Activated CD4-positive, alpha-beta T cell treated with anti-CD3 and anti-CD28 coated beads, Interleukin-2, amount 50 U/mL, for 24 hours (primary cell): Measurements from ENCODE around the gene PHLDB2.
"Not testable (repeated sequence)": the region's sequence is repeated elsewhere in the genome, so short reads cannot be mapped to it uniquely, and the experiment has no call there.

ENCODE experiments used
- DNase-seq, 2 donors: peaks; one replicate each; pipeline ENCODE4 v3.0.0-alpha.2; 2020; ENCODE audit warnings: low read depth in 1 of 2, low spot score in 1 of 2

Gene PHLDB2

DNA sequence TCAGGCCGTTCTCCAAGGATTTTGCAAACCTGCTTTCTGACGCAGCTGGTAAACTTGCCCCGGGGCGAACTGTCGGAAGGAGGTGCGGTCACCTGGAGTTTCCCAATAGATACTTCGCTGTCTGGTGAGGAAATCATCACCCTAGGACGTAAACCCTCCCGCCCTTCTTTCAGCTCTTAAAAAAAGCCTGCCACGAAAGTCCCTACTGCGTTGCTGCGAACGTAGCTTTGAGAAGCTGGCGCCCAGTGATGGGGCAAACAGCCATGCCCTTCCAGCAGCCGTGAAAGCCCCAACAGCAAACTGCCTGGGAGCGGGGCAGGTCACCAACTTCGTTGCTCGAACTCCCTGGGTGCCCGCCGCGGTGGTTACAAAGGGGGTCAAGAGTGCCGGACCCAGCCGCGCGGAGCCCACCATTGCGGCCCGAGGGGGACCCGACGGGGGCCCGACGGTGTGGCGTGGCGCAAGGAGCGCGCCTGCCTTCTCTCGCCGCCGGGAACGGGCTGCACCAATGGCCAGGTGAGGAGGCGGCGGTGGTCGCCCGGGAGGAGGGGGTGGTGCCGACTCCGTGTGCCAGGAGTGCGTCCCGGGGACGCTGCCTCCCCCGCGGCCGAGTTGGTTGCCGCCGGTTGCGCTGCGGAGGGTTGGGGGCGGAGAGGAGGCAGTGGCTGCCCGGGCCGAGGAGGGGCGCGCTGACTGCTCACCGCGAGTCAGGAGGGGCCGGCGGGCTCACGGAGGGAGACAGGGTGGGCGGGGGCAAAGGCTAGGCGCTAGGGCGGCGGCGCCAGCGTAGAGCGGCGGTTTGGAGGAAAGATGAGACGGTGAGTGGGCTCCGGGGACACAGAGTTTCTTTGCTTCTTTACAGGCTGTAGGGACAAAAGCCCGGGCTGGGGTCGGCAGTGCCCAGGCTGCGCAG, at the start of gene PHLDB2:
TSS of gene PHLDB2 (plus strand) at position 205 of the 913 bp plus-strand sequence. CDS start 24,813 bp downstream, outside the sequence.
- DNase-seq: peak; percentile 11 to 19

DNA sequence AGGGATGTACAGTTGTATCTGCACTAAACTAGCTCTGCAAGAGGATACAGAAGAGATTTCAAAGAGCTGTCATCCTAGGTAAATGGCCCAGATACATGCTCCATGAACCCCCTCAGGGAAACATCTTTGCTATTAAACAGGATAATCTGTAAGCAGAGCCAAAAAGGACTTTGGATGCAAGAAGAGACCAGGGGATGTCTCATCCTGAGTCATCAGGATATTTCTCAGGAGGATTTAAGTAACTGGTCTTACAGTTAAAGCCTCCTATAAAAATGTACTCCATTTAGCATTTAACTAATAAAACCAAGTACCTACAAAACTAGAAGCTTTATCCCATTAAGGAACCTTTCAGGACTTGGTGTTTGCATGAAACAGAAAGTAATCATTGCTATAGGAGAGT, 48.2 kb upstream of the PHLDB2 start:
- no peak for DNase-seq

GRCh38 chr3:111811811-111812210, 47.3 kb upstream of the PHLDB2 start:
- DNase-seq: no peak

DNA sequence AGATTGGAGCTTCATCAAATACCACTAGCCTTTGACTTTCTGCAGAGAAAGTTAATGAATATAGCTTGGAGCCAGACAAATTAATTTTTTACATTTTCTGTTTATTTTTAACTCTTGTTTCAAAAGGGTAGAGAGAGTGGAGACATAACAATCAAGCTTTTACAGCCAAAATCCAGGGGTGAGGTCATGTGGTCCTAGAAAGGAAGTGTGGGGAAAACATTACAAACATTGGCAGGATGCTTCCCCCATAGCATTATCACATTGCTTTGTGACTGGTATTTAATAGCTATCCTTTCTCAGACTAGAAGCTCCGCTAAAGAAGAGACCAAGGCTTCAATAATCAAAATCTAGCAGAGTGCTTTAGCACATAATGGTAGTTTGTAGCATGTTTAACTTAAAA, 46.4 kb upstream of the PHLDB2 start:
- DNase-seq: no peak

DNA sequence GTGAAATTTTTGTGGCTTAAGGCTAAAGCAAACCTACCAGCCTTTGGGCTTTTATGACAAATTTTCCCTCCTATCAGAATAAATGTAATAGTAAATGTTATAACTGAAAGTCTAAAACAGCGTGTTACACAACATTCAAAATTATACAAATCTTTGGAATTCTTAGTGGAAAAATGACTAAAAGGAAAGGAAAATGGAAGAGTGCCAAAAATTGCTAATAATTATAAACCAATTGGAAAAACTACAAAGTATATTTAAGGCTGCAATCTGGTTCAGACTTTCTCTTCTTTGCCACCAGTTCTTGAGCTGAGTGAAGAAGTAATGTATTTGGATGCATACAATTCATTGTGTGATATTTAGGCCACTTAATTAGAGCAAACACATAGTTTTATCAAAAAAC, 45.6 kb upstream of the PHLDB2 start:
- DNase-seq: no peak

DNA sequence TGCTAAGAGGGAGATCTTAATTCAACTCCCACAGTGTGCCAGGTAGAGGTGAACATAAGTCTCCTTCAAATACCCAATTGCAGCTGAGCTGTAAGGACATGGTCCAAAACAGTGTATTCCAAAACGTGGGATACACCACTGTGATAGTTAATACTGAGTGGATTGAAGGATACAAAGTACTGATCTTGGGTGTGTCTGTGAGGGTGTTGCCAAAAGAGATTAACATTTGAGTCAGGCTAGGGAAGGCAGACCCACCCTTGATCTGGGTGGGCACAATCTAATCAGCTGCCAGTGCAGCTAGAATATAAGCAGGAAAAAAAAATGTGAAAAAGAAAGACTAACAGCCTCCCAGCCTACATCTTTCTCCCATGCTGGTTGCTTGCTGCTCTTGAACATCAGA, 45.1 kb upstream of the PHLDB2 start:
- DNase-seq: no peak

- DNase-seq: not testable (repeated sequence)
Measured at GRCh38 chr3:111816771-111817170, 42.3 kb upstream of the PHLDB2 start.

DNA sequence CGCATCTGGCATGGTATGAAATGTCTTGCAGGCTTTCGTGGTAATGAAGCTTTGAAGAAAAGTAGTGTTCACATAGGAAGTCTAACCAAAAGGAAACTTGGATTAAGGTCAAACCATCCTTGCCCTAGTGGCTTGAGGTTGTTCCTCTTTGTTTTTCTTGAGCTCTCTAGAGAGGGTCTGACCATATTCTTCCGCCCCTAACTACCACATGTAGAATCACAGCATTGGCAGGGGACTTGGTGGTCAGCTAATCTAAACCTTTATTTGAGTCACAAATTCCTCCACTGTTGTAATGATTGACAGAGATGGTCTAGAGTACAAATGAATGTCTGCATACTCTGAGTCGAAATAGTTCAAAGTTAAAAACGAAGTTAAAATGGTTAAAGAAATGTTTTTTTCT, 39.1 kb upstream of the PHLDB2 start:
- DNase-seq: no peak

DNA sequence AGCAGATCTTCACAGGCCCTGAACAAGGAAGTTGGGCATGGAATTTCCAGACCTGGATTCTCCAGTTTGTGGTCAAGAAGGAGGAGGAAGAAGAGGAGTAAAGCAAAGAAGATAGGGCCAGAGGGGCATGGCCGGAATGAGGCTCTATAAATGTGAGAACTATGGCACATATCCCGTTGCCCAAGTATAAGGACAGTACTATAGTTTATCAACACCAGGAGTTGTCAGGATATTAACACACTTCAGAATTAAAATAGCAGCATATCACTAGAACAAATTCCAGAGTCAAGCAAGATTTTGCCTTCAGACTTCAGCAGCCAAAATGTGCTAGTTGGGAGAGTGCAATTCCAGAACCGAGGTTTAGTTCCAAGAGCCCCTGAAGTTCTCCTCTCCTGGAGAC, 38.4 kb upstream of the PHLDB2 start:
- DNase-seq: no peak

DNA sequence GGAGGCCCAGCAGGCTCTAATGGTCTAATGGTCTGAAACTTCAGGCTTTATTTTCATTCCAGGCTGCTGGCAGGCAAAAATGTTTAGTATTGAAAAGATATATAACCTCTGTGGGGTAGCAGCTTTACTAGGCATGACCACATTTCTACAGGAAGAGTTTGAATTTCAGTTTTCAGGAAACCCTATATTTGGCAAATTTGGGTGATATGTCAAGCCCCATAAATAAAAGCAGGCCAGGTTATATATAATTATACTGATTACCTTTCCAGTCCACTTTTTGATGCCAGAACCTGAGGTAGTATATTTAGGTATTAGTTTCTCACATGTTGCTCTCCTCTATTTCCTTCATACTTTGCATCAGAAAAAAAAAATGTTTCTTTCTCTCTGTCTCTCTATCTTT, 37.2 kb upstream of the PHLDB2 start:
- no peak for DNase-seq

- DNase-seq: no peak
Measured at GRCh38 chr3:111822804-111823203, 36.3 kb upstream of the PHLDB2 start.

DNA sequence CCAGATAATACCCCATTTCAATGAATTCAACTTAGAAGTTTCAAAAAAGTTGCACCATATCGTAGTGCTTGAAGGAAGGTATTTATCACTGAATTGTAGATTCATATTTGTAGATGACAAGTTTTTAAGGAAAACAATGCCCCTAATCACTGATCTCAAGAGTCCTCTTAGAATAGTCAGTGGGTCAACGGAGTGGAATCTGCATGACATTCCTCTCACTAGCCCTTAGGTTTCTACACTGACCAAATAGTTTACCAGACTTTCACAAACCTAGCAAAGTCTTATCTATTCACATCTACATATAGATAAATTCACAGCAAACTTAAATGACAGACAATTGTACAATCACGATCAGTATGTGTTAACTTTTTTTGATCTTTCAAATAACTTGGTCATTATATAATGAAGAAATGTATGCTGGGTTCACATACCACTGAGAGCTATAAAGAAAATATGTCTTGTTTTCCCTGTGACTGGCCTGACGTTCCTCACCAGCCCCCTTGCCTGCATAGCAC, 35.7 kb upstream of the PHLDB2 start:
- DNase-seq: no peak

DNA sequence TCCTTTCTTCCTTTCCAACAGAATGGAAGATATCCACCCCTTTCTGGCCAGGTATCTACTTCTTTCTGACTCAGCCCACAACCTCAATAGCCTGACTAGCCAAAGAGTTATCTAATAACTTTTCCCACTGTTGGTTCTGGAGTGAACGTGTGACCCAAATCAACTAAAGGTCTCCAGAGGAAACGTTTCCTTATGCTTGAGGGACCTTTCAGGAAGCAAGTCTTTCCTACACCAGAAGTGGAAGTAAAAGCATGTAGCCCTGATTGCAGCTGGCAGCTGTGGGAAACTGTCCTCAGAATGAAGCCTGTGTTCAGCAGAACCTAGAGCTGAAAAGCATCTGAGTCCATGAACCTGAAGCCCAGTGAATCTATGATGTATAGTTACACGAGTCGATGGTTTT, 34.7 kb upstream of the PHLDB2 start:
- no peak for DNase-seq

DNA sequence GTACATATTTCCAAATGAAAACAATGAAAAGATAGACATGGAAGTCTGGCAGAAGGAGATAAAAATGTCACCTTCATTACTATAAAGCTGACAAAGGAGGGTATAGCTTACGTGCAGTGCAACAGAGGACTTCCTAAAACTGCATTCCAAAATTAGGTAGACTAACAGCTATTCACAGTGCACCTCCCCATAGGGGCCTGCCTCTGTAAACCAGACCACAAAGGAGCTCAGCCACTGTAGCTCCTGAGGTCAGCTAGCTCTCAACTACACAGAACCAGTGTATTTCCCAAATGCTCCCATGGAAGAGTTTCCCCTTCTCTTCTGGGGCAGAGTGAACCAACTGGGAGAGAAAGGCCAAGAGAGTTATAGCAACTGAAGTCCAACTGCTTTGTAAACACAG, 31.2 kb upstream of the PHLDB2 start:
- DNase-seq: no peak

- no peak for DNase-seq
Measured at GRCh38 chr3:111828530-111828929, 30.5 kb upstream of the PHLDB2 start.

GRCh38 chr3:111829023-111829422, 30.0 kb upstream of the PHLDB2 start:
- no peak for DNase-seq

DNA sequence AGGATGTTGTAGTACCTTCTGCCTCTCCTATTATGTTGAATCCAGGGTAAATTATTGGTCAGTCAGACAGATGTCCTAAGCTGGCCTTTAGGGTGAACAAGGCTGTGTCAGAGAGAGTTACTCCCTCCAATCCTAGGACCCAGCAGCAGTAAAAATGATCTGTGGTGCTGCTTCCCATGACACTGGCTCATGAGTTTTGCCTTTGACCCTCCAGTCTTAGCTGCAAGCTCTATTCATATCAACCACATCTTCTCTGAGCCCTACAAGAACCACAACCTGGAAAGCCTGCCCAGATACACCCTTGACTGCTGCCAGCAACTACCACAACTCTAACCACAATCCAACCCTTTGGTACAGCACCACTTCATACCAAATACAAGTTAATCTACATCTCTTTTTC, 27.2 kb upstream of the PHLDB2 start:
- no peak for DNase-seq

DNA sequence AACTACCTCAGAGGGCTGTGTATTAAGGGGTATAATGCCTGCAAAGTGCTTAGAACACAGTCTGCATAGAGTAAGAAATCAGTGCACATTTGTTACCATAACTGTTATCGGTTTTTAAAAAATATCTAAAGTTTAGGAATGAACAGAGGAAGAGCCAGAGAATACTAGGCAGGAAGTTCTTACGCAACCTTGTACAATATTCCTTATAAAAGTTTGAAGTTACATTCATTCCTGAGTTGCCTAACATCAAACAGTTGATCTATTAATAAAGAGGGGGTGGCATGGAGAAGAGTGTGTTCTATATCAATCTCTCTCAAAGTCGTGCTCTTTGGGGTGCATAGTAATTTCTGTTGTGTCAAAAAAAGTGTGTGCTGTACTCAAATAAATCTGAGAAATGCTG, 22.0 kb upstream of the PHLDB2 start:
- DNase-seq: no peak

- no peak for DNase-seq
Measured at GRCh38 chr3:111838133-111838532, 20.9 kb upstream of the PHLDB2 start.

- DNase-seq: no peak
Measured at GRCh38 chr3:111846039-111846438, 13.0 kb upstream of the PHLDB2 start.

- no peak for DNase-seq
Measured at GRCh38 chr3:111846717-111847116, 12.3 kb upstream of the PHLDB2 start.

DNA sequence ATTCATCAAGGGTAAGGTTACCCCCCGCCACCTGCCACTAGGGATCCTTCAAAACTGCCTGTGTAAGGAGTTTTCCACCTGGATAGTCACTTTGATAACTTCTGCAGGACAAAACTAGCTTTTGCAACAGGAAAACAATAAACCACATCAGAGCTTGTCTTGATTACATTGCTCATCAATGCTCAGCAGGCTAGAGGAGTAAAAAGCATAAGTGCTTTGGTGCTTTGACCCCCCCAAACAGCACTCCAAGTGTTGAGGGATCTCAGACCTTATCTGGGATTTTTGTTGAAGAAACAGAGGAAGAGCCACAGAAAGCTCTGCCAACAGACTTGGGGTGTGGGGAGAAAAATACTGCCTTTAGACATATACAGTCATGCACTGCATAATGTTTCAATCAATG, 10.8 kb upstream of the PHLDB2 start:
- no peak for DNase-seq

DNA sequence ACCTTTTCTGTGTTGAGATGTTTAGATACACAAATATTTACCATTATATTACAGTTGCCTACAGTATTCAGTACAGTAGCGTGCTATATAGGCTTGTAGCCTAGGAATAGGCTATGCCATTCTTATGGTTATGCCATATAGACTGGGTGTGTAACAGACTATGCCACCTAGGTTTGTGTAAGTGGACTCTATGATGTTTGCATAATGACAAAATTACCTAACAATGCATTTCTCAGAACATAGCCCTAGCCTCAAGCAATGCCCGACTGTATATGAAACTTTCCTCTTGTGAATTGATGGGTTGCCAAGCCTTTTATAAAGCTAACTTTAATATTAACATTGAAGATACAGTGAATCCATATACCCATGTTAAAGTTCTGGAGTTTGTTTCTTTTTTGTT, 10.3 kb upstream of the PHLDB2 start:
- no peak for DNase-seq
